Adipose tissue (tissue), 3 donors: ENCODE data around the gene TGFBI. TPM values are rescaled to one million over a fixed set of nuclear protein-coding genes. Genes with fewer than 3 reads are reported as not detected.

Experiments
- H3K27ac ChIP-seq: one replicate; pipeline ENCODE4 v1.5.1; 2013; ENCODE audit warnings: low read depth, low read length
- WGBS, 3 donors: extraction: QIAGEN DNeasy Blood & Tissue Kit; methylation state at CpG; one replicate each; pipeline ENCODE4 v1.1.7; 2013; 5-methylcytosine and 5-hydroxymethylcytosine counted together
- polyA plus RNA-seq, 3 donors: library from polyadenylated mRNA; stranded (reverse); fragments of 200-250 nt; gene quantifications; one replicate each; pipeline ENCODE4 v1.2.3, GENCODE V29; 2013
- donor health status: healthy with polysubstance abuse.
- donor health status: Bipolar disorder and iron deficiency.
- donor health status: healthy.

TGFBI gene
- polyA plus RNA-seq, result 100 to 1,000 TPM in 1 of 3 donors, 10 to 100 TPM in 2; 10.9 to 103 (median 62.2) TPM

GRCh38 chr5:136028782-136029742 is at the start of gene TGFBI:
Gene TGFBI, plus strand, starts transcription at chr5:136028988. Its CDS starts 68 bp downstream, at chr5:136029056.
- no peak within 1 kb of the TSS for H3K27ac ChIP-seq
- WGBS, 3 donors, result 12 to 15% (median 12%) methylated on average over 57 to 68 of the region's 68 CpGs

- WGBS, 3 donors, result 73 to 95% (median 93%) methylated on average over 2 of the region's 2 CpGs
- H3K27ac ChIP-seq, result no peak overlapping the region
Observed at GRCh38 chr5:135978993-135979392, 49.8 kb upstream of the TGFBI start.

GRCh38 chr5:135979510-135979909 is 49.3 kb upstream of the TGFBI start:
- WGBS, 3 donors, result 39 to 58% (median 51%) methylated on average over 1 of the region's 1 CpG

DNA sequence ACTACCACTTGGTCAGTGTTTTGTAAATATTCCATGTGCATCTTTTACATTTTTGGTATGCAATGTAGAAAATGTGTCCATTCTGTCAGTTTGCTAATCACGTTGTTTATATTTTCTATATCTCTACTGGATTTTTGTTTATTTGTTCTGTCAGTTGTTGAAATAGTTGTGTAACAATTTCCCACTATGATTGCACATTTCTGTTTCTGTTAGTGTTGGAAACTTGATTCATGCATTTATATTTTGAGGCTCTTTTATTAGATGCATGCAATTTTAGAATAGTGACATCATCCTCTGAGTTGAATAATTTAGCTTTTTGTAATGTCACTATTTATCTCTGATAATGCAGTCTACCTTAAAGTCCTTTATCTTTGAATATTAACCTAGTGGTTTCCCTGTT is 48.2 kb upstream of the TGFBI start:
- no peak overlapping the region for H3K27ac ChIP-seq
- WGBS, 3 donors, result 54 to 83% (median 83%) methylated on average over 1 of the region's 1 CpG

More at GRCh38 chr5:135979510-135979909, 49.3 kb upstream of the TGFBI start:
- no peak overlapping the region for H3K27ac ChIP-seq

GRCh38 chr5:135985951-135986350 is 42.8 kb upstream of the TGFBI start:
- 56 to 63% (median 59%) methylated on average over 1 of the region's 1 CpG for WGBS, 3 donors
- no peak overlapping the region for H3K27ac ChIP-seq

- no peak overlapping the region for H3K27ac ChIP-seq
- 65 to 80% (median 74%) methylated on average over 3 of the region's 3 CpGs for WGBS, 3 donors
Observed at GRCh38 chr5:135986401-135986800, 42.4 kb upstream of the TGFBI start.

- 51 to 67% (median 62%) methylated on average over 3 of the region's 3 CpGs for WGBS, 3 donors
Observed at GRCh38 chr5:135986891-135987401, 41.8 kb upstream of the TGFBI start.

DNA sequence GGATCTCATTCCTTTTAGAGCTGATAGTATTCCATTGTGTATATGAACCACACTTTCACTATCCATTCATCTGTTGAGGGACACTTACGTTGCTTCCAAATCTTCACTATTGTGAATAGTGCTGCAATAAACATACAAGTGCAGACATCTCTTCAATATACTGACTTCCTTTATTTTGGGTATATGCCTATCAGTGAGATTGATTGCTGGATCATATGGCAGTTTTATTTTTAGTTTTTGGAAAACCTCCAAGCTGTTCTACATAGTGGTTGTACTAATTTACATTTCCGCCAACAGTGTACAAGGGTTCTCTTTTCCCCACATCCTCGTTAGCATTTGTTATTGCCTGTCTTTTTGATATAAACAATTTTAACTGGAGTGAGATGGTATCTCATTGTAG is 40.2 kb upstream of the TGFBI start:
- 71 to 80% (median 79%) methylated on average over 3 of the region's 3 CpGs for whole genome bisulfite sequencing, 3 donors
- H3K27ac ChIP-seq, result no peak overlapping the region

More at GRCh38 chr5:135986891-135987401, 41.8 kb upstream of the TGFBI start:
- H3K27ac ChIP-seq, result no peak overlapping the region

DNA sequence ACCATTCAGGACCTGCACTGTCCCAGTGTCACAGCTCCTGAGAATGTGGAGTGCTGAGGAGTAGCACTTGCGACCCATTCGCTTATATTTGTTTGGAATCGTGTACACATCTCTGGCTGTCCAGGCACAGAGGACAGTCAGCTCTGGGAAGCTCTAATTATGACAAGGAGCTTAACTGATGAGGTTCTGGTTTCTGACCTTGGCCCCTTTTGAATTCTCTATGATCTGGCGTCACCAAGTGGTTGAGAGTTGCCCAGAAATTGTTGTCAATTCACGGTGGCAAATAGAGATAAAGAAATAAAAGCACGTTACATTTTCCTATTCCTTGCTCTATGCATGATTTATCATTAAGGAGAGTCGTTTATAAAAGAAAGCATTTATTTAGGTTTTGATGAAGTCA is 39.1 kb upstream of the TGFBI start:
- H3K27ac ChIP-seq, result no peak overlapping the region
- 71 to 91% (median 91%) methylated on average over 7 of the region's 7 CpGs for WGBS, 3 donors

GRCh38 chr5:135990528-135991255 is 38.1 kb upstream of the TGFBI start:
- H3K27ac ChIP-seq, result no peak overlapping the region
- 70 to 76% (median 70%) methylated on average over 21 of the region's 21 CpGs for WGBS, 3 donors

DNA sequence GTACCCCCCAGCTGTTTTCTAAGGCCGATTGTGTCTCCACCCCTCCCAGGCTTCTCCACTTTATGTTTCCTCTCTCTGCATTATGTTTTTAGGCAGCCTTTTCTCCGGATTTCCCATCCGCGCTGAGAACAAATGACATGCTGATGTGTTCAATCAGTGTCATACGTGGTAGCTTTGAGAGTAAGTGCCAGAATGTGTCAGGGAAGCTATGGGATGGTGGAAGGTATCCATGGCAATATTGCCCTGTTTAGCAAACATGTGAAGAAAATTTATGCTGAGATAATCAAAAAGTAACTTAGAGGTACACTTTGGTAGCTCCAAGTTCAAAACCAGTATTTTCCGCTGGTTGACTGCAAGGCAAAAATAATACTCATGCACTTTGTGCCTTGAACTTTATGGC is 37.4 kb upstream of the TGFBI start:
- 78 to 79% (median 78%) methylated on average over 6 of the region's 6 CpGs for WGBS, 3 donors
- H3K27ac ChIP-seq, result no peak overlapping the region

DNA sequence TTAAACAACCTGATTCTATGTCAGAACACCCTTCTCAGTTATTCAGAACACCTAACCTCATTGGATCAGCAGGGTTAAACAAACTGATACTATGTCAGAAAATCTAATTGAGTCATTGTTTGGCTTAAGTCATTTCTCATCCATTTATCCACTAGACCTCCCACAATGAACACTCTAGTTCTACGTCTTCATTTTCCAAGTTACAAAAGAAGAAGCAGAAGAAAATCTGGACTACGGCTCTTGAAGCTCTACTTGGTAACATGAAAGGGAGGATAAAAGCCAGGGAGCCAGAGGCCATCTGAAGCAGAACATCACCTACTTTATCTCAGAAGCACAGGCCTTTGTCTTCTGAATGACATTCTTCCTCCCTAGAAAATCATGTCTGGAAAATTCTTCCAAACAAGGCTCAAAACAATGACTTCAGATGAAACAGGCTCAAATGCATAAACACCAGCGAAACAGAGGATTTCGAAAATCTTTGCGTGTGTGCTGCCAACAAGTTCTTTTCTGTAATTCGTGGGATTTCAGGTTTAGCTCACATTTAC is 35.4 kb upstream of the TGFBI start:
- no peak overlapping the region for H3K27ac ChIP-seq
- WGBS, 3 donors, result 50 to 68% (median 65%) methylated on average over 6 of the region's 6 CpGs

GRCh38 chr5:135993880-135994636 is 34.7 kb upstream of the TGFBI start:
- no peak overlapping the region for H3K27ac ChIP-seq
- WGBS, 3 donors, result 39 to 56% (median 51%) methylated on average over 6 of the region's 6 CpGs

DNA sequence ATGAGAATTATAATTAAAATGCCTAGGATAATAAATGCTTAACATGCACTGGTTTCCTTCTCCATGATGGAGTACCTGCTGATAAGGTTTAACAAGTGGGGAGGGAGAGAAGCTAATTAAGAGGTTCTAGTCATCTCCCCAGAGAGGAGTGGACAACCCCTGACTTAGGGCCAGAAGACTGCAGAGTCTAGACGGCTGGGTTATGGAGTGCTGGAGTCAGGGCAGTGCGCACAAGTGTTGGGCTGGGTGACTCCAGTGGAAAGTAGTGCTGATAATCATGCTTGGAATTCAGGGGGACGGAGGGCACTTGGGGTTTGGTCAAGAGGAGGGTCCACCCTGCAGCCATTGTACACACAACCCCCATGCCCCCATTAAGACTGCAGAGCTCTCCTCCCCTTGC is 32.8 kb upstream of the TGFBI start:
- WGBS, 3 donors, result 82 to 91% (median 88%) methylated on average over 3 of the region's 3 CpGs
- no peak overlapping the region for H3K27ac ChIP-seq

DNA sequence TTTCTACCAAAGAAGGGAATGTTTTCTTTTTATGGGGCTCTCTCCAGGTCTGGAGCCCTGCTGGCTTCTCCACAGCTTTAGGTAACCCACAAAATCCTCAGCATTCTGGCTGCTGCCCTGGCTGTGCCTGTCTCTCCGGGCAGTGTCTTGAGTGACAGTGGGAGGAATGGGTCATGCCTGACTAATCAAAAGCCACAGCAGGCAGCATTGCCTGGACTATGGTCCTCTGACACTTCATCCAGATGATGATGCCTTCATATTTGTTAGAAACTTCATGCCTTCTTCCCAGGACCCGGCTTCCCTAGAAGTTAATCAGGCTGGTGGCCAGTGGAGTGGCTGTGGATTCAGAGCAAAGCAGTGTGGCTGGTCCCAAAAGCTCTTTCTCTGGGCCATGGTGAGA is 32.2 kb upstream of the TGFBI start:
- no peak overlapping the region for H3K27ac ChIP-seq
- 88 to 94% (median 92%) methylated on average over 2 of the region's 2 CpGs for WGBS, 3 donors

DNA sequence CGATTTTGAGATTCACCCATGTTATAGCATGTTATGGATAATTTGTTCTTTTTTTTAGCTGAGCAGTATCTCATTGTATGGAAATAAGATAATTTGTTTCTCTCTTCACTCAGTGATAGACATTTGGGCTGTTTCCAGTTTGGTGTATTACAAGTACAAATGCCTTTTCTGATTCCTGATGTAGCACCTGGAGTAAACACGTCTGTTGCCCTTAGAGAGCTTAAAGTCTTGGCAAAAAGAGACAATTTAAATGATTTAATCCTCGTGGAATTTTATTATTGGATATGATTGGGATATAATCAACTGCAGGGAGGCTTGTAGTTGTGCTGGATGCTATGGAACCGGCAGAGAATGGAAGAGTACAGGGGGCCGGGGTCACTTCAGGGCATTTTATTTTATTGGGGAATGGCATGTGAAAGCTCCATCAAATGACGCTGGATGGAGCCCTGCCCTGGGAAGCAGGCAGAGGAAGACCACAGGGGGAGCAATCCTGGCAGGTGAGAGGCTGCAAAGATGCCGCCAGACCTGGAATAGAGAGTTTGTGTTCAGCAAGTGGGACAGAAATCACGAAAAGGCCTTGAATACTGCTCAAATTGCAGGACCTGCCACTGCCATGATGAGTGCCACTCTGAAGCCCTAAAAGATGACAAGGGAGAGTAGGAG is 31.0 kb upstream of the TGFBI start:
- H3K27ac ChIP-seq, result no peak overlapping the region
- WGBS, 3 donors, result 57 to 91% (median 89%) methylated on average over 8 of the region's 8 CpGs

GRCh38 chr5:135998889-135999288 is 29.9 kb upstream of the TGFBI start:
- no peak overlapping the region for H3K27ac ChIP-seq
- 59 to 91% (median 78%) methylated on average over 6 of the region's 6 CpGs for WGBS, 3 donors
